Lower lobe of right lung (tissue), 2 donors: ENCODE data around the gene ARPC2. TPM values are rescaled to one million over a fixed set of nuclear protein-coding genes. Genes with fewer than 3 reads are reported as not detected.

ENCODE experiments used
- ATAC-seq, 2 donors: fragments of 200-7000 bp; cut with Tn5 transposase; one replicate each; pipeline ENCODE4 v1.9.1; 2020 to 2022; ENCODE audit warnings: mild to moderate bottlenecking in 2 of 2, moderate library complexity in 2 of 2
- DNase-seq: peaks from one replicate; pipeline ENCODE4 v3.0.0-alpha.2; 2020
- H3K27ac ChIP-seq: fragments of 200-600 bp; one replicate; pipeline ENCODE4 v1.8.0; 2022
- H3K27me3 ChIP-seq: fragments of 200-600 bp; one replicate; pipeline ENCODE4 v1.8.0; 2022; ENCODE audit warnings: low read depth
- H3K36me3 ChIP-seq: fragments of 200-600 bp; one replicate; pipeline ENCODE4 v1.8.0; 2022; ENCODE audit warnings: mild to moderate bottlenecking
- H3K4me1 ChIP-seq: fragments of 200-600 bp; one replicate; pipeline ENCODE4 v1.8.0; 2022
- H3K4me3 ChIP-seq: fragments of 200-600 bp; one replicate; pipeline ENCODE4 v1.8.0; 2022; ENCODE audit warnings: mild to moderate bottlenecking
- H3K9me3 ChIP-seq: fragments of 200-600 bp; one replicate; pipeline ENCODE4 v1.8.0; 2022
- CTCF ChIP-seq: fragments of 200-600 bp; IDR thresholded peaks from one replicate; pipeline ENCODE4 v1.8.0; 2022; ENCODE audit warnings: antibody characterized with exemption, mild to moderate bottlenecking
- intact Hi-C: fragments of 100-400 bp; cut with DNase I; formaldehyde crosslinking; loops from one replicate; pipeline ENCODE4 v1.11.0; 2022
- total RNA-seq: library from RNA; stranded (reverse); fragmentation: NEBNext Ultra II Directional; extraction: Animal tissue kit (Norgen Biotek cat#: 25700); gene quantifications from one replicate; pipeline ENCODE4 v1.2.1, GENCODE V29; 2021
- donor health status: DM: no; HTN: yes; CAD: no; lungs with severe emphysema.

The ARPC2 gene
- total RNA-seq, 1 donor from 2014 or later: 382 TPM

- ATAC-seq: no peak
- intact Hi-C loops: no loop called here
- peaks cover 81% of the 10 kb centered on the region for H3K4me1 ChIP-seq
- H3K27me3 ChIP-seq: no peaks in the 10 kb centered on the region
- no peak for DNase-seq
- TF ChIP-seq CTCF: no peak
- peak overlapping the region; percentile 82 for H3K27ac ChIP-seq
- no peak overlapping the region for H3K4me3 ChIP-seq
- peaks cover 49% of the 10 kb centered on the region for H3K36me3 ChIP-seq
- H3K9me3 ChIP-seq: no peaks in the 10 kb centered on the region
Observed at GRCh38 chr2:218260166-218260565, 43.2 kb downstream of the ARPC2 start.

- H3K36me3 ChIP-seq: peaks cover 49% of the 10 kb centered on the region
- DNase-seq (peak; percentile 62), ATAC-seq (peak; percentile 6 to 35)
- H3K27ac ChIP-seq: peak within 1 kb of the TSS; percentile 82
- TF ChIP-seq CTCF: peak; percentile 10
- H3K27me3 ChIP-seq: no peaks in the 10 kb centered on the region
- H3K4me3 ChIP-seq: no peak within 1 kb of the TSS
- intact Hi-C loops: no loop called here
- no peaks in the 10 kb centered on the region for H3K9me3 ChIP-seq
- H3K4me1 ChIP-seq: peaks cover 81% of the 10 kb centered on the region
Observed at GRCh38 chr2:218260742-218261422, 43.9 kb downstream of the ARPC2 start, which contains the start of gene GPBAR1. GPBAR1 (plus strand) TSS chr2:218261015; CDS start chr2:218262725, 1,710 bp downstream.

- Histone ChIP-seq H3K36me3 (peaks cover 49% of the 10 kb centered on the region), H3K4me1 (peaks cover 80% of the 10 kb centered on the region), H3K9me3 (no peaks in the 10 kb centered on the region), H3K27ac (peak overlapping the region; percentile 34), H3K27me3 (no peaks in the 10 kb centered on the region), H3K4me3 (no peak overlapping the region)
- no peak for TF ChIP-seq CTCF
- DNase-seq (no peak), ATAC-seq (no peak)
- intact Hi-C loops: no loop called here
Observed at GRCh38 chr2:218261423-218262236, 44.6 kb downstream of the ARPC2 start.

- no peak overlapping the region for H3K27ac ChIP-seq
- H3K4me3 ChIP-seq: no peak overlapping the region
- ATAC-seq (no peak), DNase-seq (no peak)
- intact Hi-C loops: no loop called here
- H3K4me1 ChIP-seq: peaks cover 74% of the 10 kb centered on the region
- H3K27me3 ChIP-seq: no peaks in the 10 kb centered on the region
- H3K36me3 ChIP-seq: peaks cover 50% of the 10 kb centered on the region
- TF ChIP-seq CTCF: no peak
- no peaks in the 10 kb centered on the region for H3K9me3 ChIP-seq
Observed at GRCh38 chr2:218262237-218262600, 45.2 kb downstream of the ARPC2 start.

GRCh38 chr2:218262631-218263586 is 45.9 kb downstream of the ARPC2 start:
- Histone ChIP-seq H3K4me3 (no peak overlapping the region), H3K27me3 (no peaks in the 10 kb centered on the region), H3K4me1 (peaks cover 73% of the 10 kb centered on the region), H3K36me3 (peaks cover 57% of the 10 kb centered on the region), H3K9me3 (no peaks in the 10 kb centered on the region), H3K27ac (peak overlapping the region; percentile 24)
- DNase-seq (peak; percentile 48), ATAC-seq (no peak)
- TF ChIP-seq CTCF: no peak
- intact Hi-C loops: no loop called here
